RPMI8226 (cell line): ENCODE measurements around the gene NUDT19.
"Not testable (repeated sequence)": the region's sequence is repeated elsewhere in the genome, so short reads cannot be mapped to it uniquely, and the experiment has no call there.

Source experiments
- DNase-seq: peaks from one replicate; pipeline ENCODE4 v3.0.0-alpha.2; 2015

Gene NUDT19

GRCh38 chr19:32717496-32717895, 25.9 kb downstream of the NUDT19 start:
- no peak for DNase-seq

- DNase-seq: no peak
These were observed 26.7 kb downstream of the NUDT19 start for GRCh38 chr19:32718286-32718685.

GRCh38 chr19:32719611-32720059, 28.0 kb downstream of the NUDT19 start, which contains the start of gene TDRD12:
Gene TDRD12, plus strand, starts transcription at chr19:32719767. Its CDS starts 306 bp downstream, at chr19:32720073.
- no peak for DNase-seq

- DNase-seq: no peak
These were observed 28.8 kb downstream of the NUDT19 start for GRCh38 chr19:32720216-32720935.

GRCh38 chr19:32720936-32721250, 29.3 kb downstream of the NUDT19 start:
- DNase-seq: no peak

GRCh38 chr19:32735936-32736335, 44.3 kb downstream of the NUDT19 start:
- no peak for DNase-seq

GRCh38 chr19:32743021-32743420, 51.4 kb downstream of the NUDT19 start:
- DNase-seq: no peak

- no peak for DNase-seq
These were observed 51.8 kb downstream of the NUDT19 start for GRCh38 chr19:32743447-32743846.

- DNase-seq: no peak
These were observed 53.1 kb downstream of the NUDT19 start for GRCh38 chr19:32744555-32745325.

- not testable (repeated sequence) for DNase-seq
These were observed 54.1 kb downstream of the NUDT19 start for GRCh38 chr19:32745594-32746251.

GRCh38 chr19:32746631-32747196, 55.1 kb downstream of the NUDT19 start:
- peak; percentile 5 for DNase-seq

- peak; percentile 35 for DNase-seq
These were observed 56.9 kb downstream of the NUDT19 start for GRCh38 chr19:32748497-32748896.

GRCh38 chr19:32748948-32749347, 57.3 kb downstream of the NUDT19 start:
- no peak for DNase-seq

- no peak for DNase-seq
These were observed 57.7 kb downstream of the NUDT19 start for GRCh38 chr19:32749361-32749760.

- DNase-seq: peak; percentile 66
These were observed 58.9 kb downstream of the NUDT19 start for GRCh38 chr19:32750441-32751055.

- no peak for DNase-seq
These were observed 59.4 kb downstream of the NUDT19 start for GRCh38 chr19:32751066-32751465.

GRCh38 chr19:32757189-32757588, 65.6 kb downstream of the NUDT19 start:
- DNase-seq: no peak
